ENCODE results near the gene MAGEB10. TPM values are rescaled to one million over a fixed set of nuclear protein-coding genes. Genes with fewer than 3 reads are reported as not detected.
"Not testable (repeated sequence)": the region's sequence is repeated elsewhere in the genome, so short reads cannot be mapped to it uniquely, and the experiment has no call there.

MAGEB10 gene
- not detected in 2 replicates for total RNA-seq

- Mint-ChIP-seq H3K4me1 (ENCODE audit: low read depth) (no peaks in the 10 kb centered on the region), H3K4me3 (no peak within 1 kb of the TSS), H3K27me3 (ENCODE audit: insufficient read depth) (no peaks in the 10 kb centered on the region), H3K9me3 (no peaks in the 10 kb centered on the region), H3K27ac (no peak within 1 kb of the TSS), H3K36me3 (ENCODE audit: low read depth) (no peaks in the 10 kb centered on the region)
- intact Hi-C loops (cut with micrococcal nuclease) = no loop called here
- DNase-seq (ENCODE audit: low spot score) = no peak
Measured at GRCh38 chrX:27807690-27808089, at the start of gene MAGEB10. TSS of gene MAGEB10 (plus strand) at chrX:27807990. CDS start at chrX:27821307, 13,317 bp downstream.

- intact Hi-C loops (cut with micrococcal nuclease) = no loop called here
- no peak for DNase-seq (ENCODE audit: low spot score)
- H3K4me1 Mint-ChIP-seq (ENCODE audit: low read depth) = no peaks in the 10 kb centered on the region
- H3K36me3 Mint-ChIP-seq (ENCODE audit: low read depth) = no peaks in the 10 kb centered on the region
- H3K27ac Mint-ChIP-seq = no peak overlapping the region
- H3K9me3 Mint-ChIP-seq = peaks cover 5% of the 10 kb centered on the region
- H3K4me3 Mint-ChIP-seq = no peak overlapping the region
- no peaks in the 10 kb centered on the region for H3K27me3 Mint-ChIP-seq (ENCODE audit: insufficient read depth)
Measured at GRCh38 chrX:27765718-27766117, 42.1 kb upstream of the MAGEB10 start.

GRCh38 chrX:27767387-27767786 lies 40.4 kb upstream of the MAGEB10 start:
- Mint-ChIP-seq H3K27me3 (ENCODE audit: insufficient read depth) (no peaks in the 10 kb centered on the region), H3K36me3 (ENCODE audit: low read depth) (no peaks in the 10 kb centered on the region)
- no peak for DNase-seq (ENCODE audit: low spot score)

GRCh38 chrX:27775984-27776383 lies 31.8 kb upstream of the MAGEB10 start:
- Mint-ChIP-seq H3K9me3 (no peaks in the 10 kb centered on the region), H3K36me3 (ENCODE audit: low read depth) (no peaks in the 10 kb centered on the region), H3K27me3 (ENCODE audit: insufficient read depth) (no peaks in the 10 kb centered on the region), H3K27ac (no peak overlapping the region), H3K4me3 (no peak overlapping the region), H3K4me1 (ENCODE audit: low read depth) (no peaks in the 10 kb centered on the region)
- no peak for DNase-seq (ENCODE audit: low spot score)
- intact Hi-C loops (cut with micrococcal nuclease) = no loop called here

More at GRCh38 chrX:27767387-27767786, 40.4 kb upstream of the MAGEB10 start:
- peaks cover 5% of the 10 kb centered on the region for H3K9me3 Mint-ChIP-seq
- no peak overlapping the region for H3K27ac Mint-ChIP-seq
- intact Hi-C loops (cut with micrococcal nuclease) = no loop called here
- no peaks in the 10 kb centered on the region for H3K4me1 Mint-ChIP-seq (ENCODE audit: low read depth)
- no peak overlapping the region for H3K4me3 Mint-ChIP-seq

GRCh38 chrX:27796640-27797257 lies 11.0 kb upstream of the MAGEB10 start:
- no peaks in the 10 kb centered on the region for H3K4me1 Mint-ChIP-seq (ENCODE audit: low read depth)
- no peak overlapping the region for H3K27ac Mint-ChIP-seq
- DNase-seq (ENCODE audit: low spot score) = no peak
- H3K4me3 Mint-ChIP-seq = no peak overlapping the region
- H3K9me3 Mint-ChIP-seq = no peaks in the 10 kb centered on the region
- no peaks in the 10 kb centered on the region for H3K27me3 Mint-ChIP-seq (ENCODE audit: insufficient read depth)
- intact Hi-C loops (cut with micrococcal nuclease) = no loop called here
- no peaks in the 10 kb centered on the region for H3K36me3 Mint-ChIP-seq (ENCODE audit: low read depth)

- no peaks in the 10 kb centered on the region for H3K36me3 Mint-ChIP-seq (ENCODE audit: low read depth)
- intact Hi-C loops (cut with micrococcal nuclease) = no loop called here
- H3K27me3 Mint-ChIP-seq (ENCODE audit: insufficient read depth) = no peaks in the 10 kb centered on the region
- H3K4me1 Mint-ChIP-seq (ENCODE audit: low read depth) = no peaks in the 10 kb centered on the region
- peaks cover 4% of the 10 kb centered on the region for H3K9me3 Mint-ChIP-seq
- DNase-seq (ENCODE audit: low spot score) = no peak
- H3K27ac Mint-ChIP-seq = no peak overlapping the region
- H3K4me3 Mint-ChIP-seq = no peak overlapping the region
Measured at GRCh38 chrX:27797575-27797974, 10.2 kb upstream of the MAGEB10 start.

GRCh38 chrX:27808226-27808625 lies 436 bp downstream of the MAGEB10 start:
- intact Hi-C loops (cut with micrococcal nuclease) = no loop called here
- H3K36me3 Mint-ChIP-seq (ENCODE audit: low read depth) = no peaks in the 10 kb centered on the region
- no peak for DNase-seq (ENCODE audit: low spot score)
- peaks cover 1% of the 10 kb centered on the region for H3K27me3 Mint-ChIP-seq (ENCODE audit: insufficient read depth)
- H3K9me3 Mint-ChIP-seq = peaks cover under 1% of the 10 kb centered on the region
- no peaks in the 10 kb centered on the region for H3K4me1 Mint-ChIP-seq (ENCODE audit: low read depth)
- no peak overlapping the region for H3K4me3 Mint-ChIP-seq
- no peak overlapping the region for H3K27ac Mint-ChIP-seq

- H3K4me1 Mint-ChIP-seq (ENCODE audit: low read depth); H3K4me3 Mint-ChIP-seq; H3K36me3 Mint-ChIP-seq (ENCODE audit: low read depth); H3K27me3 Mint-ChIP-seq (ENCODE audit: insufficient read depth); DNase-seq (ENCODE audit: low spot score); H3K9me3 Mint-ChIP-seq; H3K27ac Mint-ChIP-seq; intact Hi-C loops (cut with micrococcal nuclease): not testable (repeated sequence)
Measured at GRCh38 chrX:27808991-27809859, 1.4 kb downstream of the MAGEB10 start.

GRCh38 chrX:27815209-27815608 lies 7.4 kb downstream of the MAGEB10 start:
- peaks cover 4% of the 10 kb centered on the region for H3K9me3 Mint-ChIP-seq
- H3K27me3 Mint-ChIP-seq (ENCODE audit: insufficient read depth) = peaks cover 3% of the 10 kb centered on the region
- intact Hi-C loops (cut with micrococcal nuclease) = no loop called here
- H3K36me3 Mint-ChIP-seq (ENCODE audit: low read depth) = no peaks in the 10 kb centered on the region
- no peak for DNase-seq (ENCODE audit: low spot score)
- H3K27ac Mint-ChIP-seq = no peak overlapping the region
- H3K4me1 Mint-ChIP-seq (ENCODE audit: low read depth) = no peaks in the 10 kb centered on the region
- H3K4me3 Mint-ChIP-seq = no peak overlapping the region

- H3K36me3 Mint-ChIP-seq (ENCODE audit: low read depth) = no peaks in the 10 kb centered on the region
- H3K27ac Mint-ChIP-seq = no peak overlapping the region
- H3K4me3 Mint-ChIP-seq = no peak overlapping the region
- no peaks in the 10 kb centered on the region for H3K4me1 Mint-ChIP-seq (ENCODE audit: low read depth)
- intact Hi-C loops (cut with micrococcal nuclease) = no loop called here
- no peak for DNase-seq (ENCODE audit: low spot score)
- H3K9me3 Mint-ChIP-seq = no peaks in the 10 kb centered on the region
- H3K27me3 Mint-ChIP-seq (ENCODE audit: insufficient read depth) = no peaks in the 10 kb centered on the region
Measured at GRCh38 chrX:27823812-27824211, 16.0 kb downstream of the MAGEB10 start.

- Mint-ChIP-seq H3K27me3 (ENCODE audit: insufficient read depth) (no peaks in the 10 kb centered on the region), H3K27ac (no peak overlapping the region), H3K4me1 (ENCODE audit: low read depth) (no peaks in the 10 kb centered on the region), H3K4me3 (no peak overlapping the region), H3K36me3 (ENCODE audit: low read depth) (no peaks in the 10 kb centered on the region), H3K9me3 (no peaks in the 10 kb centered on the region)
- intact Hi-C loops (cut with micrococcal nuclease) = no loop called here
- no peak for DNase-seq (ENCODE audit: low spot score)
Measured at GRCh38 chrX:27838185-27838584, 30.4 kb downstream of the MAGEB10 start.

- Mint-ChIP-seq H3K36me3 (ENCODE audit: low read depth) (no peaks in the 10 kb centered on the region), H3K4me3 (no peak overlapping the region), H3K27me3 (ENCODE audit: insufficient read depth) (no peaks in the 10 kb centered on the region), H3K4me1 (ENCODE audit: low read depth) (no peaks in the 10 kb centered on the region), H3K9me3 (no peaks in the 10 kb centered on the region), H3K27ac (no peak overlapping the region)
- intact Hi-C loops (cut with micrococcal nuclease) = no loop called here
- no peak for DNase-seq (ENCODE audit: low spot score)
Measured at GRCh38 chrX:27840881-27841280, 33.1 kb downstream of the MAGEB10 start.

GRCh38 chrX:27842859-27843258 lies 35.1 kb downstream of the MAGEB10 start:
- Mint-ChIP-seq H3K27me3 (ENCODE audit: insufficient read depth) (no peaks in the 10 kb centered on the region), H3K27ac (no peak overlapping the region), H3K9me3 (no peaks in the 10 kb centered on the region), H3K4me3 (no peak overlapping the region), H3K4me1 (ENCODE audit: low read depth) (no peaks in the 10 kb centered on the region), H3K36me3 (ENCODE audit: low read depth) (no peaks in the 10 kb centered on the region)
- intact Hi-C loops (cut with micrococcal nuclease) = no loop called here
- no peak for DNase-seq (ENCODE audit: low spot score)

Measured in activated T-helper 1 cell treated with anti-CD3 and anti-CD28 coated beads, Interleukin-12 subunit alpha, Interleukin-12 subunit beta, Interleukin-2, Interleukin-4 antibody, amounts not matched to agents 30 ng/mL and 10 ng/mL and 1 ng/mL, durations not matched to agents 14 hours and 24 hours and 36 hours (primary cell).